Neural cell (in vitro differentiated cells): ENCODE data around the gene NOS1AP.

Experiments used
- CTCF ChIP-seq: fragments of 450-650 bp; IDR thresholded peaks from 2 replicates; pipeline ENCODE4 v1.5.1; 2014; ENCODE audit warnings: antibody characterized with exemption, mild to moderate bottlenecking, moderate library complexity; ENCODE audit not compliant: poor library complexity, severe bottlenecking
- EP300 ChIP-seq: fragments of 450-650 bp; conservative IDR thresholded peaks from 2 replicates; pipeline ENCODE4 v1.6.1; 2014; ENCODE audit warnings: antibody characterized with exemption, mild to moderate bottlenecking, moderate library complexity; ENCODE audit not compliant: poor library complexity, severe bottlenecking
- EZH2 ChIP-seq: fragments of 200-600, 300-800 bp; shearing (Covaris generic), sonication (generic); IDR thresholded peaks from 2 replicates; pipeline ENCODE4 v1.6.1; 2014; ENCODE audit warnings: antibody characterized with exemption, low read length, borderline replicate concordance, mild to moderate bottlenecking; ENCODE audit not compliant: insufficient read depth, poor library complexity, severe bottlenecking
- POLR2AphosphoS5 ChIP-seq: IDR thresholded peaks from 2 replicates; pipeline ENCODE4 v1.6.1; 2012
- RAD21 ChIP-seq: fragments of 450-650 bp; conservative IDR thresholded peaks from 2 replicates; pipeline ENCODE4 v1.6.1; 2014; ENCODE audit warnings: antibody characterized with exemption, mild to moderate bottlenecking, moderate library complexity
- TAF1 ChIP-seq: IDR thresholded peaks from 2 replicates; pipeline ENCODE4 v1.6.1; 2012; ENCODE audit warnings: low read depth

- TF ChIP-seq CTCF (no peak), POLR2AphosphoS5 (no peak), TAF1 (no peak), EP300 (no peak), RAD21 (no peak), EZH2 (no peak)
Observed at GRCh38 chr1:162214202-162214601, 144.7 kb downstream of the NOS1AP start.
